ENCODE measurements around the gene MAST3.

- TF ChIP-seq CTCF (IDR thresholded peaks at IDR 0.05; ENCODE audit: low read depth, low read length), result peak; percentile 41
- no peak for TF ChIP-seq EZH2phosphoT487 (IDR thresholded peaks at IDR 0.05; ENCODE audit: low read depth)
These were observed 63.5 kb downstream of the MAST3 start for GRCh38 chr19:18160971-18161635.
